Neural crest cell (in vitro differentiated cells): ENCODE data around the gene COMT. TPM values are rescaled to one million over a fixed set of nuclear protein-coding genes. Genes with fewer than 3 reads are reported as not detected.
"Not testable (repeated sequence)": the region's sequence is repeated elsewhere in the genome, so short reads cannot be mapped to it uniquely, and the experiment has no call there.

Source experiments
- DNase-seq: peaks from one replicate; pipeline ENCODE4 v3.0.0; 2021; ENCODE audit warnings: low read depth, mixed read lengths, low spot score
- H3K27ac Mint-ChIP-seq: one replicate; pipeline ENCODE4 v1.8.0; 2021; ENCODE audit warnings: mild to moderate bottlenecking, mixed read lengths; ENCODE audit not compliant: unreplicated experiment
- H3K27me3 Mint-ChIP-seq: 2 replicates; pipeline ENCODE4 v1.8.0; 2021; ENCODE audit warnings: low read depth, mild to moderate bottlenecking, mixed read lengths
- H3K36me3 Mint-ChIP-seq: 2 replicates; pipeline ENCODE4 v1.8.0; 2021; ENCODE audit warnings: low read depth, mild to moderate bottlenecking, mixed read lengths
- H3K4me1 Mint-ChIP-seq: 2 replicates; pipeline ENCODE4 v1.8.0; 2021; ENCODE audit warnings: mixed read lengths
- H3K4me3 Mint-ChIP-seq: one replicate; pipeline ENCODE4 v1.8.0; 2021; ENCODE audit warnings: mild to moderate bottlenecking, mixed read lengths
- H3K9me3 Mint-ChIP-seq: 2 replicates; pipeline ENCODE4 v1.8.0; 2021; ENCODE audit warnings: mixed read lengths
- total RNA-seq: library from RNA; stranded (reverse); gene quantifications from 2 replicates; pipeline ENCODE4 v1.2.1, GENCODE V29; 2021
- TF ChIP-seq, protein P1 (sequence below): fragments of 200-600 bp; sonication (generic); conservative IDR thresholded peaks from 2 replicates; pipeline ENCODE4 v1.5.0; 2021; ENCODE audit warnings: antibody characterized with exemption, mild to moderate bottlenecking

COMT gene
- total RNA-seq, 1 donor from 2014 or later, result 86.4 TPM

- H3K27me3 Mint-ChIP-seq, result no peaks in the 10 kb centered on the region
- peaks cover 7% of the 10 kb centered on the region for H3K4me1 Mint-ChIP-seq
- no peak overlapping the region for H3K27ac Mint-ChIP-seq
- no peak overlapping the region for H3K4me3 Mint-ChIP-seq
- peaks cover 2% of the 10 kb centered on the region for H3K36me3 Mint-ChIP-seq
- no peaks in the 10 kb centered on the region for H3K9me3 Mint-ChIP-seq
- TF ChIP-seq, protein P1, sequence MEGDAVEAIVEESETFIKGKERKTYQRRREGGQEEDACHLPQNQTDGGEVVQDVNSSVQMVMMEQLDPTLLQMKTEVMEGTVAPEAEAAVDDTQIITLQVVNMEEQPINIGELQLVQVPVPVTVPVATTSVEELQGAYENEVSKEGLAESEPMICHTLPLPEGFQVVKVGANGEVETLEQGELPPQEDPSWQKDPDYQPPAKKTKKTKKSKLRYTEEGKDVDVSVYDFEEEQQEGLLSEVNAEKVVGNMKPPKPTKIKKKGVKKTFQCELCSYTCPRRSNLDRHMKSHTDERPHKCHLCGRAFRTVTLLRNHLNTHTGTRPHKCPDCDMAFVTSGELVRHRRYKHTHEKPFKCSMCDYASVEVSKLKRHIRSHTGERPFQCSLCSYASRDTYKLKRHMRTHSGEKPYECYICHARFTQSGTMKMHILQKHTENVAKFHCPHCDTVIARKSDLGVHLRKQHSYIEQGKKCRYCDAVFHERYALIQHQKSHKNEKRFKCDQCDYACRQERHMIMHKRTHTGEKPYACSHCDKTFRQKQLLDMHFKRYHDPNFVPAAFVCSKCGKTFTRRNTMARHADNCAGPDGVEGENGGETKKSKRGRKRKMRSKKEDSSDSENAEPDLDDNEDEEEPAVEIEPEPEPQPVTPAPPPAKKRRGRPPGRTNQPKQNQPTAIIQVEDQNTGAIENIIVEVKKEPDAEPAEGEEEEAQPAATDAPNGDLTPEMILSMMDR, result no peak
- no peak for DNase-seq
Measured at GRCh38 chr22:19904935-19905334, 36.6 kb upstream of the COMT start.

DNA sequence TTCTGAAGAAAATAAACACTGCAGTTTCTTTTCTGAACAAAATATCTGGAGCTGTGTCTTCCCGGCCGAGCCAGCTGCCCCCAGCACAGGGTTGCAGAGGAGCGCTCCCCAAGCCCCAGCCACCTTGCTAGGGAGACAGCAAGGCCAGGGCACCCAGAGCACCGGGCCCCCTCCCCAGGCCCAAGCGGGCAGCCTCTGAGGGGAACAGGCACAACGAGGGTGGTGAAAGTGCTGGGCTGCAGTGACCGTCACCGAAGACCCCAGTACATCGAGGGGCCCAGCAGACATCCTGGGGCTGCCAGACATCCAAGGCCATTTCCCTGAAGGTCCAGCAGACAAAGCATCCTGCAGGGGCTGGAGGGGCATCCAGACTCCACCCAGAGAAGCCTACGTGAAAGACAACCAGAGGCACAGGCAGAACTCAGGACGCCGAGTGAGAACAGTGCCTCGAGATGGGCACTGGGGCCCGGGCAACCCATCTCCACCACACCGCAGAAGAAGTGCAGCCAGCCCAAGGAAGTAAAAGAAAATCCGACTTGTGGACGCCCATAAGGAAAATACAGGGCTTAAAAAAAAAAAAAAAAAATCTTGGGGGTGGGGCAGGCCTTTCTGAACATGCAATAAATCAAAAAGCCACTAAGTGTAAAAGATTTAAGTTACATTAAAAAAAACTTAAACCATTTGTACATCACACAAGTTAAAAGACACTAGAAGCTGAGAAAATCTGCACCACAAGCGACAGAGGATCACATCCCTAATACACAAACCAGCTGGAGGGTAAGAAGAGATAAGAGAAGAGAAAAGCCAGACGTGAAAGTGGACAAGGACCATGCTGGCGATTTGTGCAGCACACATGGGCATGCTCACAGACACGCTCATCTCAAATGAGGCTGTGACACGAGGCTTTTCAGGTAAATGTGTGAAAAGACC lies 36.0 kb upstream of the COMT start:
- Mint-ChIP-seq H3K9me3 (no peaks in the 10 kb centered on the region), H3K4me3 (no peak overlapping the region), H3K27me3 (no peaks in the 10 kb centered on the region), H3K27ac (no peak overlapping the region), H3K36me3 (peaks cover 2% of the 10 kb centered on the region), H3K4me1 (peaks cover 8% of the 10 kb centered on the region)
- no peak for DNase-seq
- TF ChIP-seq, protein P1, result no peak

GRCh38 chr22:19906864-19907263 lies 34.7 kb upstream of the COMT start:
- not testable (repeated sequence) for H3K27ac Mint-ChIP-seq, H3K4me1 Mint-ChIP-seq, DNase-seq, H3K9me3 Mint-ChIP-seq, H3K36me3 Mint-ChIP-seq, H3K4me3 Mint-ChIP-seq, H3K27me3 Mint-ChIP-seq

GRCh38 chr22:19907902-19908301 lies 33.7 kb upstream of the COMT start:
- H3K4me1 Mint-ChIP-seq, H3K9me3 Mint-ChIP-seq, H3K36me3 Mint-ChIP-seq, H3K4me3 Mint-ChIP-seq, DNase-seq, H3K27ac Mint-ChIP-seq, H3K27me3 Mint-ChIP-seq: not testable (repeated sequence)

- DNase-seq, result peak; percentile 86
- Mint-ChIP-seq H3K4me3 (no peak overlapping the region), H3K9me3 (no peaks in the 10 kb centered on the region), H3K4me1 (peaks cover 5% of the 10 kb centered on the region), H3K27me3 (no peaks in the 10 kb centered on the region), H3K27ac (peak overlapping the region; percentile 69), H3K36me3 (peaks cover 13% of the 10 kb centered on the region)
- TF ChIP-seq, protein P1, result peak; percentile 84
Measured at GRCh38 chr22:19909350-19910179, 32.0 kb upstream of the COMT start.

GRCh38 chr22:19910180-19910744 lies 31.3 kb upstream of the COMT start:
- Mint-ChIP-seq H3K27me3 (no peaks in the 10 kb centered on the region), H3K27ac (no peak overlapping the region), H3K4me1 (peaks cover 5% of the 10 kb centered on the region), H3K9me3 (no peaks in the 10 kb centered on the region), H3K36me3 (peaks cover 16% of the 10 kb centered on the region), H3K4me3 (no peak overlapping the region)
- no peak for DNase-seq
- TF ChIP-seq, protein P1, result no peak
